ENCODE measurements around the gene ADH1A. TPM values are rescaled to one million over a fixed set of nuclear protein-coding genes. Genes with fewer than 3 reads are reported as not detected.

ADH1A gene
- total and polyA plus RNA-seq, 8 donors: not detected

DNA sequence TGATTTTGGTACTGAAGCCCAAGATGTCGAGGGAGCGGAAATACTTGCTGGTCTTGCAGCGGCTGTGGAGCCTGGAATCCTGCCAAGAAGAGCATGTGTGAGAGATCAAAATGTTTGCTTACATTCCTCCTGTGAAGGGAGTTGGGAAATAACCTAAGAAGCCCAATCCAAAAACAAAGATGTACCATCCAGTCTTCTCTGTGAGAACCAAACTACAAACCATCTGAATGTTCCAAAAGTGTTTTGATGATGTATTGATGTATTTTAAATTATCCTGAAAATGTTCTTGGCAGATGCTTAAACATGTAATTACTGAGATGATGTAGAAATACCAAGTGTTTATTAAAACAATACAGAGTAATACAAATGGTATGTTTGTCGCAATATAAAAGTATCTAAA is 10.1 kb upstream of the ADH1A start:
- intact Hi-C loops (cut with DNase I; ENCODE audit: low total_unique reads): no loop called here
- H3K36me3 ChIP-seq: no peaks in the 10 kb centered on the region
- no peaks in the 10 kb centered on the region for H3K9me3 ChIP-seq
- H3K4me1 ChIP-seq: peaks cover 0 to 11% (median 5%) of the 10 kb centered on the region in 4 donors
- TF ChIP-seq EP300 (IDR thresholded peaks at IDR 0.05) (no peak), POLR2AphosphoS5 (IDR thresholded peaks at IDR 0.05) (peak; percentile 83 to 93 (median 87))
- H3K27ac ChIP-seq: peak overlapping the region in 3 of 5 donors; percentile 62 to 87 (median 65)
- 21 to 38% (median 27%) methylated on average over 4 of the region's 4 CpGs for WGBS, 5 donors
- H3K4me3 ChIP-seq: no peak overlapping the region
- H3K27me3 ChIP-seq: no peaks in the 10 kb centered on the region
- DNase-seq: peak; percentile 68 to 94

DNA sequence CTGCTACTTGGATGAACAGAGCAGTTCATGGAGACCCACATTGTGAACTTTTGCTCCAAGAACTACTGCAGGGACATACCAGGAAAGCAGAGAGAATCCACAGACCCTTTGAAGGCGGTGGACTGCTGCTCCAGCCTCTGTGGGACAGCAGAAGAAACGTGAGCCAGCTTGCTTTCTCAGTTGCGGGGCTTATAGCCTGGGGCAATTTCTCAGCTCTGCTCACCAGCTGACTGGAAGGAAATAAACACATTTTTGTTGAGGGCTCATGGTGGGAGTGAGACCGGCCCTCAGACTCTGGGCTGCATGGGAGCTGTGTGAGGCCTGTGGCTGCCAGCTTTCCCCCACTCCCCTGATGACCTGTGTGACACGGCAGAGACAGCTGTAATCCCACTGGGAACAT is 2.6 kb upstream of the ADH1A start:
- no peaks in the 10 kb centered on the region for H3K4me1 ChIP-seq
- WGBS, 5 donors: 76 to 95% (median 87%) methylated on average over 4 to 5 of the region's 5 CpGs
- peaks cover 0 to 8% (median 3%) of the 10 kb centered on the region in 4 donors for H3K9me3 ChIP-seq
- no peak for DNase-seq
- no peaks in the 10 kb centered on the region for H3K27me3 ChIP-seq
- no peaks in the 10 kb centered on the region for H3K36me3 ChIP-seq
- TF ChIP-seq POLR2A (IDR thresholded peaks at IDR 0.05): no peak
- TF ChIP-seq EP300 (IDR thresholded peaks at IDR 0.05): no peak
- TF ChIP-seq CTCF (IDR thresholded peaks at IDR 0.05): no peak
- no peak for TF ChIP-seq POLR2AphosphoS5 (IDR thresholded peaks at IDR 0.05)
- no peak overlapping the region for H3K27ac ChIP-seq
- no peak overlapping the region for H3K4me3 ChIP-seq
- intact Hi-C loops (cut with DNase I; ENCODE audit: low total_unique reads): no loop called here

GRCh38 chr4:99285387-99285786 is 5.4 kb downstream of the ADH1A start:
- intact Hi-C loops (cut with DNase I; ENCODE audit: low total_unique reads): no loop called here
- Histone ChIP-seq H3K4me3 (no peak overlapping the region), H3K4me1 (no peaks in the 10 kb centered on the region), H3K36me3 (no peaks in the 10 kb centered on the region), H3K27me3 (no peaks in the 10 kb centered on the region), H3K9me3 (no peaks in the 10 kb centered on the region), H3K27ac (no peak overlapping the region)
- no peak for DNase-seq
- TF ChIP-seq POLR2A (IDR thresholded peaks at IDR 0.05) (no peak), POLR2AphosphoS5 (IDR thresholded peaks at IDR 0.05) (no peak), EP300 (IDR thresholded peaks at IDR 0.05) (no peak), CTCF (IDR thresholded peaks at IDR 0.05) (no peak)

- no peaks in the 10 kb centered on the region for H3K36me3 ChIP-seq
- H3K27me3 ChIP-seq: no peaks in the 10 kb centered on the region
- H3K4me1 ChIP-seq: no peaks in the 10 kb centered on the region
- no peak overlapping the region for H3K4me3 ChIP-seq
- TF ChIP-seq POLR2A (IDR thresholded peaks at IDR 0.05): no peak
- no peak for TF ChIP-seq EP300 (IDR thresholded peaks at IDR 0.05)
- TF ChIP-seq POLR2AphosphoS5 (IDR thresholded peaks at IDR 0.05): no peak
- TF ChIP-seq CTCF (IDR thresholded peaks at IDR 0.05): no peak
- no peak overlapping the region for H3K27ac ChIP-seq
- no peaks in the 10 kb centered on the region for H3K9me3 ChIP-seq
- intact Hi-C loops (cut with DNase I; ENCODE audit: low total_unique reads): no loop called here
- DNase-seq: no peak
- 64 to 75% (median 72%) methylated on average over 2 of the region's 2 CpGs for WGBS, 5 donors
These were observed 8.1 kb downstream of the ADH1A start for GRCh38 chr4:99282731-99283130.

- no peaks in the 10 kb centered on the region for H3K27me3 ChIP-seq
- no peaks in the 10 kb centered on the region for H3K9me3 ChIP-seq
- H3K4me1 ChIP-seq: no peaks in the 10 kb centered on the region
- H3K36me3 ChIP-seq: no peaks in the 10 kb centered on the region
- intact Hi-C loops (cut with DNase I; ENCODE audit: low total_unique reads): no loop called here
- no peak overlapping the region for H3K4me3 ChIP-seq
- H3K27ac ChIP-seq: no peak overlapping the region
- TF ChIP-seq CTCF (IDR thresholded peaks at IDR 0.05) (no peak), POLR2AphosphoS5 (IDR thresholded peaks at IDR 0.05) (no peak), POLR2A (IDR thresholded peaks at IDR 0.05) (no peak), EP300 (IDR thresholded peaks at IDR 0.05) (no peak)
- WGBS, 5 donors: 90 to 98% (median 94%) methylated on average over 5 of the region's 5 CpGs
- DNase-seq: no peak
These were observed 9.5 kb downstream of the ADH1A start for GRCh38 chr4:99281261-99281660.
